IMR-90 (cell line): Measurements from ENCODE around the gene ATP1B3.

Experiments
- CTCF ChIP-seq: conservative IDR thresholded peaks from 2 replicates; pipeline ENCODE4 v1.5.1; 2012; ENCODE audit warnings: mild to moderate bottlenecking, low read depth, low read length, improper control_type of control experiment
- ELK1 ChIP-seq: fragments of 150-350 bp; IDR thresholded peaks from 2 replicates; pipeline ENCODE4 v1.6.1; 2016; ENCODE audit warnings: low read depth, mild to moderate bottlenecking, low read length, moderate library complexity, borderline replicate concordance
- POLR2A ChIP-seq: IDR thresholded peaks from 2 replicates; pipeline ENCODE4 v1.6.1; 2012; ENCODE audit warnings: mild to moderate bottlenecking, low read depth, low read length

GRCh38 chr3:141950572-141951493, 74.4 kb downstream of the ATP1B3 start:
- TF ChIP-seq POLR2A (no peak), CTCF (no peak), ELK1 (no peak)
